Adrenal gland (tissue), 19 donors: ENCODE data around the gene EXOC3L1. TPM values are rescaled to one million over a fixed set of nuclear protein-coding genes. Genes with fewer than 3 reads are reported as not detected.

Source experiments
- DNase-seq, 7 donors: peaks; one replicate each; pipeline ENCODE4 v3.0.0-alpha.2; 2019 to 2020
- H3K27ac ChIP-seq, 5 donors: fragments of 200-600 bp; sonication (generic) in 4 of 5; 1 replicate in 3 of 5; 2 replicates in 2 of 5; pipeline versions ENCODE4 v1.5.1 to v1.8.0; 2016 to 2020; ENCODE audit warnings: mild to moderate bottlenecking in 1 of 5
- H3K27me3 ChIP-seq: fragments of 200-600 bp; 2 replicates; pipeline ENCODE4 v1.8.0; 2021
- H3K36me3 ChIP-seq, 2 donors: fragments of 200-600 bp; replicated peaks in 1 of 2; 1 replicate in 1 of 2; 2 replicates in 1 of 2; pipeline versions ENCODE4 v1.5.1 to v1.8.0; 2018 to 2022
- H3K4me1 ChIP-seq, 2 donors: fragments of 200-600 bp; replicated peaks in 1 of 2; 1 replicate in 1 of 2; 2 replicates in 1 of 2; pipeline versions ENCODE4 v1.5.1 to v1.8.0; 2018 to 2021
- H3K4me3 ChIP-seq, 4 donors: fragments of 200-600 bp; sonication (generic) in 3 of 4; one replicate each; pipeline ENCODE4 v1.5.1; 2016 to 2018
- H3K9me3 ChIP-seq, 3 donors: fragments of 200-600 bp; sonication (generic) in 1 of 3; replicated peaks in 1 of 3; 1 replicate in 2 of 3; 2 replicates in 1 of 3; pipeline versions ENCODE4 v1.5.1 to v1.8.0; 2016 to 2021
- CTCF ChIP-seq, 6 experiments: fragments of 450-650 bp in 4 of 6; fragments of 200-600 bp in 2 of 6; sonication (generic) in 1 of 6; IDR thresholded peaks; 1 replicate in 5 of 6; 2 replicates in 1 of 6; pipeline versions ENCODE4 v1.5.1 to v1.8.0; 2016 to 2021; ENCODE audit warnings: antibody characterized with exemption in 6 of 6, mild to moderate bottlenecking in 2 of 6, moderate library complexity in 1 of 6
- POLR2A ChIP-seq, 2 donors: fragments of 450-650 bp; IDR thresholded peaks; one replicate each; pipeline ENCODE4 v1.6.1; 2017; ENCODE audit warnings: antibody characterized with exemption in 2 of 2, mild to moderate bottlenecking in 2 of 2, moderate library complexity in 1 of 2
- WGBS, 4 donors: extraction: QIAGEN DNeasy Blood & Tissue Kit in 2 of 4; methylation state at CpG; one replicate each; pipeline versions ENCODE4 v1.1.5 to v1.1.7; 2013 to 2017; 5-methylcytosine and 5-hydroxymethylcytosine counted together
- intact Hi-C, 2 donors: fragments of 100-400 bp; cut with DNase I; formaldehyde crosslinking; loops; one replicate each; pipeline versions ENCODE4 v1.14.1 to v1.15.0; 2022 to 2023
- long read RNA-seq, 10 donors: library from polyadenylated mRNA in 3 of 10; unstranded in 2 of 10; stranded (forward) in 1 of 10; transcript quantifications; one replicate each; pipeline ENCODE4 v2.0.0 and lab custom pipeline, GENCODE V29; 2021 to 2026
- polyA plus RNA-seq, 3 donors: library from polyadenylated mRNA; stranded (reverse); fragments of 200-250 nt in 2 of 3; fragments of 350-450 nt in 1 of 3; fragmentation: Illumina TruSeq in 1 of 3; extraction: RNeasy Lipid Tissue Mini Kit (QIAGEN cat#74804) in 1 of 3; gene quantifications; one replicate each; pipeline ENCODE4 v1.2.3, GENCODE V29; 2013 to 2014
- total RNA-seq, 9 donors: library from RNA; depleted of rRNA in 4 of 9; stranded (reverse); fragments of >200 nt in 4 of 9; fragments of 120-200 nt in 1 of 9; fragmentation: NEBNext Ultra II Directional in 1 of 9; extraction: Animal tissue kit (Norgen Biotek cat#: 25700) in 1 of 9; gene quantifications; one replicate each; pipeline versions ENCODE4 v1.1.0 to v1.2.4, GENCODE V29; 2013 to 2023
- donor health status: healthy with polysubstance abuse.
- donor health status: Bipolar disorder and iron deficiency.
- donor health status: DM: yes; HTN: yes; CAD: no.
- donor health status: DM: no; HTN: no; CAD: no.
- donor health status: DM: no; HTN: no; CAD: no.
- donor health status: DM: yes; HTN: yes; CAD: no.

Gene EXOC3L1
- total RNA-seq (10 to 100 TPM in 5 of 9 donors, 1 to 10 TPM in 4; 3.2 to 27.2 (median 11.1) TPM), polyA plus RNA-seq (10 to 100 TPM in 2 of 3 donors, under 1 TPM in 1; 0.71 to 26.7 (median 19.9) TPM)
- long read RNA-seq, donor 1: 0 reads
- long read RNA-seq, donor 2: 0 reads
- long read RNA-seq, donor 3: 0 reads
- long read RNA-seq, donor 4, partial matches to known transcripts: 0 of 4 reads
- long read RNA-seq, donor 4, other reads (novel, unspliced or antisense): 3 of 4 reads
- long read RNA-seq, donor 5, transcript EXOC3L1-201 (14 exons, 2,510 nt): major isoform, 5 of 26 reads
- long read RNA-seq, donor 5, partial matches to known transcripts: 8 of 26 reads
- long read RNA-seq, donor 5, other reads (novel, unspliced or antisense): 13 of 26 reads
- long read RNA-seq, donor 6, partial matches to known transcripts: 1 of 5 reads
- long read RNA-seq, donor 6, other reads (novel, unspliced or antisense): 2 of 5 reads
- long read RNA-seq, donor 7: 0 reads
- long read RNA-seq, donor 8: 0 reads
- long read RNA-seq, donor 9: 0 reads
- long read RNA-seq, donor 10: 0 reads

GRCh38 chr16:67190041-67190440, at the start of gene EXOC3L1:
Gene EXOC3L1, minus strand, starts transcription at chr16:67190136. Its CDS starts 460 bp downstream, at chr16:67189676.
- intact Hi-C loops: no loop called here
- peak within 1 kb of the TSS in 1 of 5 donors; percentile 57 for H3K27ac ChIP-seq
- no peaks in the 10 kb centered on the region for H3K27me3 ChIP-seq
- peak within 1 kb of the TSS in 1 of 4 donors; percentile 19 for H3K4me3 ChIP-seq
- no peaks in the 10 kb centered on the region for H3K9me3 ChIP-seq
- no peak for DNase-seq
- TF ChIP-seq POLR2A (IDR thresholded peaks at IDR 0.05): no peak
- no peak for TF ChIP-seq CTCF (IDR thresholded peaks at IDR 0.05)
- H3K36me3 ChIP-seq: peaks cover 0 to 17% of the 10 kb centered on the region in 2 donors
- WGBS, 4 donors: 21 to 75% (median 35%) methylated on average over 1 to 6 of the region's 6 CpGs
- peaks cover 16 to 37% of the 10 kb centered on the region in 2 donors for H3K4me1 ChIP-seq

DNA sequence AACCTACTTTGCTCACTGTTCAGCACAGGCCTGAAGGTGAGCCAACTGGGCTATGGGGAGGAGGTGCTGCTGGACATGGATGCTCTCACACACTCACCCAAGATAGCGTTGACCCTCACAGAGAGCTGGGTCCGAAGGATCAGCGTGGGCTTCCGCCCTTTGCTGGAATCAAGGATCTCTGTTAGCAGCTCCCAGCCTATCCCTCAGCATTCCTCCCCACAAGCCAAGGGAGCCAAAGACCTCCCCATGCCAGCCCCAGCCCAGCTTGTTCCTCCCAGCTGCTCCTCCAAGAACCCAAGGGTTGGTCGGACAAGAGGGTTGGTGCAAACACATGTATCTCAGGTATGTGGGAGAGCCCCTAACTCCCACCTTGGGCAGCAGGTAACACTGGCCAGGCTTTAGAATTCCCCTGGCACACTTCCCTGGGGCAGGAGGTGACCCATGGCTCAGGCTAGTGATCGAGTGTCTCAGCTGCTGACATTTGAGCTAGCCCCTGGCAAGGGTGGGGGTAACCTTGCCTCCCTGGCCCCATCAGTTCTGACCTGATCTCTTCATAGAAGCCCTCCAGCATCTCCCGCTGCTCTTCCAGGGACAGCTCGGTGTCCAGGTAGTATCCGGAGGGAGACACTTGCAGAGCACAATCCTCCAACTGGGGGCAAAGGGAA, 49.0 kb upstream of the EXOC3L1 start:
- peak in 1 of 7 donors; percentile 17 for DNase-seq
- peaks cover 38 to 39% of the 10 kb centered on the region in 2 donors for H3K4me1 ChIP-seq
- H3K36me3 ChIP-seq: peaks cover 0 to 55% of the 10 kb centered on the region in 2 donors
- no peak for TF ChIP-seq POLR2A (IDR thresholded peaks at IDR 0.05)
- WGBS, 4 donors: 89 to 96% (median 92%) methylated on average over 3 to 9 of the region's 9 CpGs
- peak overlapping the region in 1 of 5 donors; percentile 91 for H3K27ac ChIP-seq
- no peaks in the 10 kb centered on the region for H3K9me3 ChIP-seq
- intact Hi-C loops: no loop called here
- H3K4me3 ChIP-seq: no peak overlapping the region
- no peaks in the 10 kb centered on the region for H3K27me3 ChIP-seq

GRCh38 chr16:67238278-67238575, 48.3 kb upstream of the EXOC3L1 start:
- WGBS, 4 donors: 95 to 100% (median 97%) methylated on average over 1 to 3 of the region's 3 CpGs
- peaks cover 0 to 62% of the 10 kb centered on the region in 2 donors for H3K36me3 ChIP-seq
- intact Hi-C loops: no loop called here

More at GRCh38 chr16:67238278-67238575, 48.3 kb upstream of the EXOC3L1 start:
- Histone ChIP-seq H3K27me3 (no peaks in the 10 kb centered on the region), H3K4me3 (no peak overlapping the region), H3K4me1 (peaks cover 32% of the 10 kb centered on the region in 2 donors), H3K9me3 (no peaks in the 10 kb centered on the region), H3K27ac (no peak overlapping the region)
- no peak for DNase-seq
- TF ChIP-seq POLR2A (IDR thresholded peaks at IDR 0.05) (no peak), CTCF (IDR thresholded peaks at IDR 0.05) (no peak)
